Colon (tissue), 2 donors: ENCODE data around the gene WASHC2C.
"Not testable (repeated sequence)": the region's sequence is repeated elsewhere in the genome, so short reads cannot be mapped to it uniquely, and the experiment has no call there.

Experiments
- FAIRE-seq: peaks from 2 replicates; lab custom pipeline; 2012; peaks lifted over from hg19 to GRCh38; lab: Jason Lieb, UNC
- donor health status: control.
- donor health status: control.

Gene WASHC2C, protein sequence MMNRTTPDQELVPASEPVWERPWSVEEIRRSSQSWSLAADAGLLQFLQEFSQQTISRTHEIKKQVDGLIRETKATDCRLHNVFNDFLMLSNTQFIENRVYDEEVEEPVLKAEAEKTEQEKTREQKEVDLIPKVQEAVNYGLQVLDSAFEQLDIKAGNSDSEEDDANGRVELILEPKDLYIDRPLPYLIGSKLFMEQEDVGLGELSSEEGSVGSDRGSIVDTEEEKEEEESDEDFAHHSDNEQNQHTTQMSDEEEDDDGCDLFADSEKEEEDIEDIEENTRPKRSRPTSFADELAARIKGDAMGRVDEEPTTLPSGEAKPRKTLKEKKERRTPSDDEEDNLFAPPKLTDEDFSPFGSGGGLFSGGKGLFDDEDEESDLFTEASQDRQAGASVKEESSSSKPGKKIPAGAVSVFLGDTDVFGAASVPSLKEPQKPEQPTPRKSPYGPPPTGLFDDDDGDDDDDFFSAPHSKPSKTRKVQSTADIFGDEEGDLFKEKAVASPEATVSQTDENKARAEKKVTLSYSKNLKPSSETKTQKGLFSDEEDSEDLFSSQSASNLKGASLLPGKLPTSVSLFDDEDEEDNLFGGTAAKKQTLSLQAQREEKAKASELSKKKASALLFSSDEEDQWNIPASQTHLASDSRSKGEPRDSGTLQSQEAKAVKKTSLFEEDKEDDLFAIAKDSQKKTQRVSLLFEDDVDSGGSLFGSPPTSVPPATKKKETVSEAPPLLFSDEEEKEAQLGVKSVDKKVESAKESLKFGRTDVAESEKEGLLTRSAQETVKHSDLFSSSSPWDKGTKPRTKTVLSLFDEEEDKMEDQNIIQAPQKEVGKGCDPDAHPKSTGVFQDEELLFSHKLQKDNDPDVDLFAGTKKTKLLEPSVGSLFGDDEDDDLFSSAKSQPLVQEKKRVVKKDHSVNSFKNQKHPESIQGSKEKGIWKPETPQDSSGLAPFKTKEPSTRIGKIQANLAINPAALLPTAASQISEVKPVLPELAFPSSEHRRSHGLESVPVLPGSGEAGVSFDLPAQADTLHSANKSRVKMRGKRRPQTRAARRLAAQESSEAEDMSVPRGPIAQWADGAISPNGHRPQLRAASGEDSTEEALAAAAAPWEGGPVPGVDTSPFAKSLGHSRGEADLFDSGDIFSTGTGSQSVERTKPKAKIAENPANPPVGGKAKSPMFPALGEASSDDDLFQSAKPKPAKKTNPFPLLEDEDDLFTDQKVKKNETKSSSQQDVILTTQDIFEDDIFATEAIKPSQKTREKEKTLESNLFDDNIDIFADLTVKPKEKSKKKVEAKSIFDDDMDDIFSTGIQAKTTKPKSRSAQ (N-terminal part only)

GRCh38 chr10:45726703-45727420, at the start of gene WASHC2C:
Gene WASHC2C (plus strand): TSS chr10:45727266. CDS start chr10:45727318, 52 bp downstream.
- not testable (repeated sequence) for FAIRE-seq

- not testable (repeated sequence) for FAIRE-seq
Observed at GRCh38 chr10:45678467-45678866, 48.6 kb upstream of the WASHC2C start.

DNA sequence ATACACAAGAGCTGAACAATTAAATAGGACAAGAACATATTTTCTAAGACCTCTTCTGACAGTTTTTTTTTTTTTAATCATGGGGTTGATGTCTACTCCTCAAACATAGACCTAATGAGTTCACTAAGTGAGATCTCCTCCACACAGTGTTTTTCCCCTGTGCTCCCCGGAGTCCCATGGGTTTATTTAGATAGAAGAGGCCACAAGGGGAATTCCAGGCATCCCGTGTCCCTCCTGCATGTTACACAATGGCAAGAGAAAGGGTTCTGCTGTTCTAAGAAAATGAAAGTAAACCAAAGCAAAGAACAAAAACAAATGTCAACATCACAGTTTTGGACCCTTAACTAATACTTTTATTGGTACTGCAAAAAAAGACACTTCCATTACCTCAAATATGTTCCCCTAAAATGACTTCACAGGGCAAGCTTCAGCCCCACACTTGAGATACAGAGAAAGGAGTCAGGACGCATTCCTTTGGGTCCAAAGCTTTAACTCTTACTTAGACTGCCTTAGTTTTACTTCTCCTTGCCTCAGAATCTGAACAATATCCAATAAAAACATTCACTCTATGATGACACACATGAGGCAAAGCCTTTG, 16.8 kb upstream of the WASHC2C start:
- FAIRE-seq: not testable (repeated sequence)

GRCh38 chr10:45711223-45711622, 15.8 kb upstream of the WASHC2C start:
- not testable (repeated sequence) for FAIRE-seq

- FAIRE-seq: not testable (repeated sequence)
Observed at GRCh38 chr10:45717053-45717452, 10.0 kb upstream of the WASHC2C start.

- FAIRE-seq: not testable (repeated sequence)
Observed at GRCh38 chr10:45717642-45718041, 9.4 kb upstream of the WASHC2C start.

GRCh38 chr10:45721503-45721902, 5.6 kb upstream of the WASHC2C start:
- not testable (repeated sequence) for FAIRE-seq

DNA sequence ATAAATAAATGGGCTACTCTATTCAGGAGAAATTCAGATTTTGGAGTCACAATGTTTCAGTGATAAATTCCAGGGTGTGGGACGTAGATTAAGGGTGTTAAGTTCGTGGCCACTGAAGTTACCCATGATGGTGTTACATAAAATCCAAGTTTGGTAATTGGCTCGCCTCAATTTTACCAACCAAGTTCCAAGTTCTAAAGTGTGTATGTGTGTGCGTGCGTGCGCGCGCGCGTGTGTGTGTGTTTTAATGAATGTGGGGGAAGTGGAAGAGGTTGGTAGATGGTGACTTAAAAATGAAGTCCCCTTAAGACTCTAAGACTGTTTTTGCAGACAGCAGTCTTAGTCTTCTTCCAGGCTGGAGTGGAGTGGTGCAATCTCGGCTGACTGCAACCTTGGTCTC, 3.2 kb upstream of the WASHC2C start:
- not testable (repeated sequence) for FAIRE-seq

DNA sequence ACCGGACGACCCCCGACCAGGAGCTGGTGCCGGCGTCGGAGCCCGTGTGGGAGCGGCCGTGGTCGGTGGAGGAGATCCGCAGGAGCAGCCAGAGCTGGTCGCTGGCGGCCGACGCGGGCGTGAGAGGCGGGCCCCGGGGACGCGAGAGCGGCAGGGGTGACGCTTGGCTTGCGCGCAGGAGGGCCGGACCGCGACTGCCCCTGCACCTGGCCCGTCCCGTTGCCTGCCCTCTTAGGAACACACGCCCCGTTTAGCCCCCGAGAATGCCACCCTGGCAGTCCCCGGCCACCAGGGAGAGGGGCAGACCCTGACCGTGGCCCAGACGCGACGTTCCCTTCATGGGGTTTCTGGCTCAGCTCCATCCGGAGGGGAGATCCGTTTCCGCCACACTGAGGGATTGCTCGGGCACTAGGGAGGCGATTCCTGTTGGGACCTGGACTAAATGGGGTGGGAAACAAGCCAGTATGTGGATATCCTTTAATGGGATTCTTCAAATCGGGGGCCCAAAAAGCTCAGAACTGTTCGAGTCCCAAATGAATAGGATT, 427 bp downstream of the WASHC2C start:
- not testable (repeated sequence) for FAIRE-seq

DNA sequence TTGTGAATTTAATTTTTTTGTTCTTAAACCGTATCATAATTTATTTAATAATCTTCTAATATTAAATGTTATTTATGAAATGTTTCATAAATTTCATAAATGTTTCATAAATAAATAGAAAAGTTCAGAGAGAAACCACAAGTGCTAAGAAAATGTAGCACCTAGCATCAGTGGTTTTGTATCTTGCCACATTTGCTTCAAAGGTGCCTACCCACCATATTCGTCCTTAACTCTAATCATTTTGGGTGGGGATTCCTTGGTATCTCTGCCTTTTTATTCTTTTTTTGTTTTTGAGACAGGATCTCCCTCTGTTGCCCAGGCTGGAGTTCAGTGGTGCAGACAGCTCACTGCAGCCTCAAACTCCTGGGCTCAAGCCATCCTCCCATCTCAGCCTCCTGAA, 7.4 kb downstream of the WASHC2C start:
- not testable (repeated sequence) for FAIRE-seq

DNA sequence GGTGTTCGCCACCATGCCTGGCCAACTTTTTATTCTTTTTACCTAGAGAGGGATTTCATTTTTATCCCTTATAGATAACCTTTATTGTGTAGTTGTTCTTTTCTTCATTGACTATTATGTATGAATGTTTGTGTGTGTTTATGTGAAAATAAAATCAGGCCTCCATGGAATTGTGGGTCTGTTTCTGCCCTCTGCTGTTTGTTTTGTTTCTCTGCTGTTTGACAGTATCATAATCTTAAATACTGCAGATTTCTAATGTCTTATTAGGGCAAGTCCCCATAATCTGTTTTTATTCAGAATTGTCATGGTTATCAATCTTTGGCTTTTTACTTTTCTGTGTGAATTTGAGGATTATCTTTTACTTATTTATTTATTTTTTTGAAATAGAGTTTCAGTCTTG, 7.8 kb downstream of the WASHC2C start:
- not testable (repeated sequence) for FAIRE-seq

GRCh38 chr10:45741559-45741958, 14.5 kb downstream of the WASHC2C start:
- FAIRE-seq: not testable (repeated sequence)

DNA sequence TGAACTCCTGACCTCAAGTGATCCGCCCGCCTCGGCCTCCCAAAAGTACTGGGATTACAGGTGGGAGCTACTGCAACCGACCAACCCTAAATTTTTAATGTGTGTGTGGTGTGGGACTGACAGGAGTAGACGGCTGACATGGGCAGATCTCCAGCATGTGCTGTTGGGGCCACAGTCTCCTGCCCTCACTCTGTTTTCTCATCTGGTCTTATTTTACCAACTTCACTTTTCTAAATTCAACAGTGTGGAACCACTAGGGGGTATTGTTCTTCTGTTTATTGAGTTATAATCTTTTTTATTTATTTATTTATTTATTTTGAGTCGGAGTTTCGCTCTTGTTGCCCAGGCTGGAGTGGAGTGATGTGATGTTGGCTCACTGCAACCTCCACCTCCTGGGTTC, 14.9 kb downstream of the WASHC2C start:
- not testable (repeated sequence) for FAIRE-seq

DNA sequence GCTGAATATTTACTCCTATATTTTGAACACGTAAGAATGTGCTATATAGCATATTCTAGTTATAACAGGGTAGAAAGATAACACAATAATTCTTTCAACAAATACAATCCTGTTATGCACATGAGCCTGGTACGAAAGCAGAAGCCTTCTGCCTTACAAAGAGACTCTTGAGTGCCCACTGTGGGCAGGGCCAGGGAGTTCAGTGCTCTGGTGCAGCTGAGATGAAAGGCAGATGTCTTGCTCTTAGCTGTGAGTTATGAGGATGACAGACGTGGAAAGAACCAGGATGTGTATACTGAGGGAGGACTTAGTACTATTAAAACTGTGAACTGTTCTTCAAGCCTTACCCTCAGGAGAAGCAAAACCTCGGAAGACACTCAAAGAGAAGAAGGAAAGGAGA, 24.1 kb downstream of the WASHC2C start:
- FAIRE-seq: not testable (repeated sequence)

DNA sequence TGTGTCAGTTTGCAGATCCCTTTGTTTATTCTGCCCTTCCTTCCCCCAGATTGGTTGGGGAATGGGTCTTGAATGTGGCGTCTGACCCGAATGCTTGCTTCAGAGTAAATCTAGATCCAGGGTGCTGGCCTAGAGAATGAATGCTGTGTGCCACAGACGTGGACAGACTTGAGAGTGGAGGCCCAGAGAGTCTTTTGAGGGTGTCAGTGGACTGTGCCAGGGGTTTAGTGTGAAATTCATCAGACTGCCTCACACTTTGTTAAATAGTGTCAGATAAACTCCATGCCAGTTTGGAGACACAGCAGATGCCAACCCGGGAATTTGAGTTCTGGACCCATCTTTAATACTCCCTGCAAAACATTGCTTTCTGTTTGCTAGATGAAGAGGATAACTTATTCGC, 25.1 kb downstream of the WASHC2C start:
- not testable (repeated sequence) for FAIRE-seq

DNA sequence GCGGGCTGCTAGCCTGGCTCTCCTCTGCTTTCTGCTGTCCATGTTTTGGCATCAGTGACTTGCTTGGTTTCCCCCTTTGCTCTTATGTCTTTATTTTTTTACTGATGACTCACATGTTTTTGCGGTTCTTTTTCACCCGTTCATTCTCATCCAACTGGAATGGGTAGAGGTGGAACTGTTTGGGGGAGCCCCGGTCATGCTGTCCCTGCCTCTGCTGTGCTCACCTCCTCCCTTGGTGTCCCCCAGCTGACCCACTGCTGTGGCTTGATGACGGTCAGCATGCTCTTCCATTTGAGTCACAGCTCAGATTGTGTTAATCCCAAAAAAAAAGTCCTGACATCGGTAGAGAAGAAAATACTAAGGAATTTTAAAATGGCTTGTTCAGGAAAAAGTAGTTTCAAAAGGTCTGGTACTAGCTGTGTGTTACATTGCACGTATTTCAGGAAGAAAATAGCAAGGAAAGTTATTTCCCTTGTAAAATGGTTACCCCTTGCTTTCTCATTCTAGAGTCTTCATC, 27.0 kb downstream of the WASHC2C start:
- FAIRE-seq: not testable (repeated sequence)

- FAIRE-seq: not testable (repeated sequence)
Observed at GRCh38 chr10:45755083-45755482, 28.0 kb downstream of the WASHC2C start.

- FAIRE-seq: not testable (repeated sequence)
Observed at GRCh38 chr10:45756065-45756464, 29.0 kb downstream of the WASHC2C start.

DNA sequence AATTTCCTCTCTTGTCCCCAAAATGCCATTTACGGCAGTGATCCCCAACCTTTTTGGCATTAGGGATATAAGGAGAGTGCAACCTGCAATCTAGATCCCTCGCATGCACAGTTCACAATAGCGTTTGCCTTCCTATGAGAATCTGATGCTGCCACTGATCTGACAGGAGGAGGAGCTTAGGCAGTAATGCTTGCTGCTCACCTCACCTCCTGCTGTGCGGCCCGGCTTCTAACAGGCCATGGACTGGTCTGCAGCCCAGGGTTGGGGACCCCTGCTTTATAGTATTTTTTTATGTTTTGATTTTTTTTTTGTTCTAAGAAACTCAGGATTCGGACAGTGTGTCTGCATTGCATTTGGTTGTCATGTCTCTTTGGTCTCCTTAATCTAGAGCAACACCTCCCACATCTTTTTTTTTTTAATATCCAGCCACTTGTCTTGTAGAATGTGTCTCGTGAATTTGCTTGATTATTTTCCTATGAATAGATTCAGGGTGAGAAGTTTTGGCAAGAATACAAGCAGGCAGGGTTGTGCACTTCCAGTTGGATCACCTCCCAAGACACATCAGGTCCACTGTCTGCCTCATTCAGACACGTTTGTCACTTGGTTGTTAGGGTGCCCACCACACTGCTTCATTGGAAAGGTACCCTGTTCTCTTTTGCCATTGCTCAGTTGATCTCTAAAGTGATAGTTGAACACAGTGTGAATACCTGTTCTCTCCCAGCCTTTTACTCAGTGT, 30.8 kb downstream of the WASHC2C start:
- not testable (repeated sequence) for FAIRE-seq
